ENCODE results near the gene FOXE1. TPM values are rescaled to one million over a fixed set of nuclear protein-coding genes. Genes with fewer than 3 reads are reported as not detected.

FOXE1 gene
- total and polyA plus RNA-seq, 2 experiments from 2014 or later, result 0.45 TPM; not detected in 1

DNA sequence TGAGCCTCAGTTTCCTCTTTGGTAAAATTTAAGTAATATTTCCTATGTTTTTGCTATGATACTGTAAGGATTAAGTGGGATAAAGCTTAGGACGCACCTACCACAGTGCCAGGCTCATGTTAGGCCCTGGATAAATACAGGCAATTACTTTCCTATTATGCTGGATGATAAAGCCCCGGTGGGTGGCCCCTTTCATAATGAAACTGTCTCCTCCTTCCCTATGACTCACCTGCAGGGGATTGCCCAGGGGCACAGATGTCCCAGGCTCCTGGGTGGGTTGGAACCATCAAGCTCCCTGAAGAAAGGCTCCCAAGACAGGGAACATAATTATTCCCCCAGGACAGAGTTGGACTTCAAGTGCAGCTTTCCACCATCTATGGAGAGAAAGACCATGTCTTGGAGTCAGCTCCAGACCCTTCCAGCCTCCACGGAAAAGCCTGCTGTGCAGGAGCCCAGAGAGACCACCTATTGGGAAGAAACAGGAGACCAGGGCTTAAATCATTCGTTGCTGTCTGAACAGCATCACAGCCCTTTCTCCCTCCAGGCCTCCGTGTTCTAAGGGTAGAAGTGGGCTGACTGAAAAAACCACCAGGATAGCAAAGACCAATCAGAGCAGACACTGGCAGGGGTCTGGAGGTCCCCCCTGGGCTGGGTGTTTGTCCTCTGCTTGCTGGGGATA is 43.2 kb upstream of the FOXE1 start (continued):
- no peak for TF ChIP-seq ZNF331 (CRISPR knock-in tag; IDR thresholded peaks at IDR 0.05; ENCODE audit: low read depth)
- TF ChIP-seq, protein P1, sequence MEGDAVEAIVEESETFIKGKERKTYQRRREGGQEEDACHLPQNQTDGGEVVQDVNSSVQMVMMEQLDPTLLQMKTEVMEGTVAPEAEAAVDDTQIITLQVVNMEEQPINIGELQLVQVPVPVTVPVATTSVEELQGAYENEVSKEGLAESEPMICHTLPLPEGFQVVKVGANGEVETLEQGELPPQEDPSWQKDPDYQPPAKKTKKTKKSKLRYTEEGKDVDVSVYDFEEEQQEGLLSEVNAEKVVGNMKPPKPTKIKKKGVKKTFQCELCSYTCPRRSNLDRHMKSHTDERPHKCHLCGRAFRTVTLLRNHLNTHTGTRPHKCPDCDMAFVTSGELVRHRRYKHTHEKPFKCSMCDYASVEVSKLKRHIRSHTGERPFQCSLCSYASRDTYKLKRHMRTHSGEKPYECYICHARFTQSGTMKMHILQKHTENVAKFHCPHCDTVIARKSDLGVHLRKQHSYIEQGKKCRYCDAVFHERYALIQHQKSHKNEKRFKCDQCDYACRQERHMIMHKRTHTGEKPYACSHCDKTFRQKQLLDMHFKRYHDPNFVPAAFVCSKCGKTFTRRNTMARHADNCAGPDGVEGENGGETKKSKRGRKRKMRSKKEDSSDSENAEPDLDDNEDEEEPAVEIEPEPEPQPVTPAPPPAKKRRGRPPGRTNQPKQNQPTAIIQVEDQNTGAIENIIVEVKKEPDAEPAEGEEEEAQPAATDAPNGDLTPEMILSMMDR (conservative IDR thresholded peaks at IDR 0.05; ENCODE audit: low read depth in 2 of 2), result no peak

DNA sequence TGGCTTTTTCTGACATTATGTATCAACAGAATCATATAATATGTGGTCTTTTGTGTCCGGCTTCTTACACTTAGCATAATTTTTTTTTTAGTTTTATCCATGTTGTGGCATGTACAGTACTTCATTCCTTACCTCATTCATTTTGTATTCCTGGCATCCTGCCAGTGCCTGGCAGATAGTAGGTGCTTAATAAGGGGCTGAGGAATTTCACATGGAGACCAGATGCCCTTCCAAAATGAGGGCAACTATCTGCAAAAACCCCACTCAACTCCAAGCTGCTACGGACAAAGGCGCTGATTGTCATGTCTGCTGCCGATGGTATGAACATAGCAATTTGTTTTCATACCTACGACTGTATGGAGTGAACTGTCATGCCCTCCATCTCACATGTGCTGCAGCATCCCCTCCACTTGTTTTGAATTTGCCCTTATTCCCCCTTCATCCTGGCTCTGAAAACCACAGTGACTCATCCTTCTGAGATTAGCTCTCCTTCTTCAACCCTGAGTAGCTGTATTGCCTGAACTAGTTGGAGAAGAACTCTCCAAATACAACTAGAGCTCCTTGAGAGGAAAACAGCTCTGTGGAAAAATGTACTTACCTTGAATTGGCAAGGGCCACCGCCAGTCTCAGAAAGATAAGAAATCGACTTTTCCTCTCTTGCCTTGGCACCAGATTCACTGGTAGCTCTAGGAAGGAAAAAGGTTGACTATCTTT is 41.3 kb upstream of the FOXE1 start:
- Histone ChIP-seq H3K79me2 (replicated peaks; ENCODE audit: insufficient read depth) (no peaks in the 10 kb centered on the region), H2AFZ (no peak overlapping the region), H3F3A (replicated peaks; ENCODE audit: low read depth) (no peaks in the 10 kb centered on the region), H3K27me3 (ENCODE audit: insufficient read depth) (no peaks in the 10 kb centered on the region), H3K27ac (ENCODE audit: low read depth) (no peak overlapping the region), H3K9me2 (ENCODE audit: insufficient read depth) (0 out of 2 replicates have a peak, but pooled peaks cover 3% of the 10 kb centered on the region), H4K20me1 (replicated peaks; ENCODE audit: insufficient read depth) (no peaks in the 10 kb centered on the region), H3K4me3 (no peak overlapping the region), H3K4me1 (ENCODE audit: insufficient read depth) (peaks cover 13% of the 10 kb centered on the region; the same call in 1 of the 2 replicates), H3K36me3 (ENCODE audit: insufficient read depth) (no peaks in the 10 kb centered on the region), H3K4me2 (no peak overlapping the region)
- H3K27ac Mint-ChIP-seq, result no peak overlapping the region
- DNase-seq (ENCODE audit: low spot score), result no peak
- ATAC-seq, result no peak
- TF ChIP-seq, protein P2, sequence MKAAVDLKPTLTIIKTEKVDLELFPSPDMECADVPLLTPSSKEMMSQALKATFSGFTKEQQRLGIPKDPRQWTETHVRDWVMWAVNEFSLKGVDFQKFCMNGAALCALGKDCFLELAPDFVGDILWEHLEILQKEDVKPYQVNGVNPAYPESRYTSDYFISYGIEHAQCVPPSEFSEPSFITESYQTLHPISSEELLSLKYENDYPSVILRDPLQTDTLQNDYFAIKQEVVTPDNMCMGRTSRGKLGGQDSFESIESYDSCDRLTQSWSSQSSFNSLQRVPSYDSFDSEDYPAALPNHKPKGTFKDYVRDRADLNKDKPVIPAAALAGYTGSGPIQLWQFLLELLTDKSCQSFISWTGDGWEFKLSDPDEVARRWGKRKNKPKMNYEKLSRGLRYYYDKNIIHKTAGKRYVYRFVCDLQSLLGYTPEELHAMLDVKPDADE (IDR thresholded peaks at IDR 0.05), result no peak
- TF ChIP-seq EZH2 (IDR thresholded peaks at IDR 0.05; ENCODE audit: low read depth, unreplicated experiment) (no peak), CREB1 (CRISPR knock-in tag; IDR thresholded peaks at IDR 0.05; ENCODE audit: low read depth) (no peak), JUNB (IDR thresholded peaks at IDR 0.05; ENCODE audit: unreplicated experiment) (no peak)
- TF ChIP-seq, protein P3, sequence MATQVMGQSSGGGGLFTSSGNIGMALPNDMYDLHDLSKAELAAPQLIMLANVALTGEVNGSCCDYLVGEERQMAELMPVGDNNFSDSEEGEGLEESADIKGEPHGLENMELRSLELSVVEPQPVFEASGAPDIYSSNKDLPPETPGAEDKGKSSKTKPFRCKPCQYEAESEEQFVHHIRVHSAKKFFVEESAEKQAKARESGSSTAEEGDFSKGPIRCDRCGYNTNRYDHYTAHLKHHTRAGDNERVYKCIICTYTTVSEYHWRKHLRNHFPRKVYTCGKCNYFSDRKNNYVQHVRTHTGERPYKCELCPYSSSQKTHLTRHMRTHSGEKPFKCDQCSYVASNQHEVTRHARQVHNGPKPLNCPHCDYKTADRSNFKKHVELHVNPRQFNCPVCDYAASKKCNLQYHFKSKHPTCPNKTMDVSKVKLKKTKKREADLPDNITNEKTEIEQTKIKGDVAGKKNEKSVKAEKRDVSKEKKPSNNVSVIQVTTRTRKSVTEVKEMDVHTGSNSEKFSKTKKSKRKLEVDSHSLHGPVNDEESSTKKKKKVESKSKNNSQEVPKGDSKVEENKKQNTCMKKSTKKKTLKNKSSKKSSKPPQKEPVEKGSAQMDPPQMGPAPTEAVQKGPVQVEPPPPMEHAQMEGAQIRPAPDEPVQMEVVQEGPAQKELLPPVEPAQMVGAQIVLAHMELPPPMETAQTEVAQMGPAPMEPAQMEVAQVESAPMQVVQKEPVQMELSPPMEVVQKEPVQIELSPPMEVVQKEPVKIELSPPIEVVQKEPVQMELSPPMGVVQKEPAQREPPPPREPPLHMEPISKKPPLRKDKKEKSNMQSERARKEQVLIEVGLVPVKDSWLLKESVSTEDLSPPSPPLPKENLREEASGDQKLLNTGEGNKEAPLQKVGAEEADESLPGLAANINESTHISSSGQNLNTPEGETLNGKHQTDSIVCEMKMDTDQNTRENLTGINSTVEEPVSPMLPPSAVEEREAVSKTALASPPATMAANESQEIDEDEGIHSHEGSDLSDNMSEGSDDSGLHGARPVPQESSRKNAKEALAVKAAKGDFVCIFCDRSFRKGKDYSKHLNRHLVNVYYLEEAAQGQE (IDR thresholded peaks at IDR 0.05; ENCODE audit: unreplicated experiment), result no peak
- peaks cover 5% of the 10 kb centered on the region for H3K27me3 Mint-ChIP-seq (ENCODE audit: insufficient read depth, low read depth, poor library complexity)
- H3K36me3 Mint-ChIP-seq (ENCODE audit: low read depth), result no peaks in the 10 kb centered on the region
- no peaks in the 10 kb centered on the region for H3K9me3 Mint-ChIP-seq
- no peak overlapping the region for H3K4me3 Mint-ChIP-seq
- peaks cover 14% of the 10 kb centered on the region for H3K4me1 Mint-ChIP-seq
